GM12878 (cell line): Measurements from ENCODE around the gene CDK13. TPM values are rescaled to one million over a fixed set of nuclear protein-coding genes. Genes with fewer than 3 reads are reported as not detected.

Experiments
- ATAC-seq: fragments of 200-7000 bp; cut with Tn5 transposase; 3 replicates; pipeline ENCODE4 v1.9.1; 2020; ENCODE audit warnings: mild to moderate bottlenecking, moderate library complexity
- BruUV-seq: library from RNA; stranded (reverse); fragments of 400-500 nt; replicated peaks from 2 replicates; lab custom pipeline; 2021; lab: Mats Ljungman, UMichigan
- CTCF ChIA-PET: fragments of 300-600 bp; sonication (Branson Sonifier 250); formaldehyde crosslinking; extraction: SDS; loops from one replicate; lab custom pipeline; 2021; ENCODE audit warnings: inconsistent platforms; lab: Yijun Ruan, JAX
- POLR2A ChIA-PET: fragments of 350-600 bp; formaldehyde crosslinking; extraction: SDS; loops from one replicate; lab custom pipeline; 2021; ENCODE audit warnings: inconsistent platforms; lab: Charles Lee
- RAD21 ChIA-PET: fragments of 300-600 bp; sonication (Branson Sonifier 250); formaldehyde crosslinking; loops from one replicate; lab custom pipeline; 2023; ENCODE audit warnings: antibody characterized with exemption; ENCODE audit not compliant: unreplicated experiment; lab: Charles Lee
- SMC1A ChIA-PET: fragments of 300-600 bp; sonication (Branson Sonifier 250); formaldehyde crosslinking; loops from one replicate; lab custom pipeline; 2023; ENCODE audit not compliant: unreplicated experiment, uncharacterized antibody; lab: Charles Lee
- DNase-seq: peaks from one replicate; pipeline ENCODE4 v3.0.0-alpha.2; 2011; ENCODE audit warnings: low read depth, low spot score
- FAIRE-seq: peaks from 3 replicates; lab custom pipeline; 2011; peaks lifted over from hg19 to GRCh38; lab: Jason Lieb, UNC
- H2AFZ ChIP-seq: 2 replicates; pipeline ENCODE4 v1.6.0; 2011; ENCODE audit warnings: low read depth, low read length, control low read depth; ENCODE audit not compliant: control insufficient read depth
- H3K27ac ChIP-seq: 2 replicates; pipeline ENCODE4 v1.5.1; 2011; ENCODE audit warnings: control low read depth; ENCODE audit not compliant: control insufficient read depth, insufficient read depth
- H3K27me3 ChIP-seq, 2 experiments: replicated peaks in 1 of 2; 2 replicates each; pipeline versions ENCODE4 v1.6.0 to v1.6.1; 2011; ENCODE audit warnings: low read length in 1 of 2; ENCODE audit not compliant: control insufficient read depth in 2 of 2, insufficient read depth in 2 of 2
- H3K36me3 ChIP-seq, 2 experiments: 2 replicates each; pipeline ENCODE4 v1.5.1; 2011; ENCODE audit warnings: low read length in 1 of 2; ENCODE audit not compliant: control insufficient read depth in 2 of 2, insufficient read depth in 2 of 2
- H3K4me1 ChIP-seq: 2 replicates; pipeline ENCODE4 v1.6.1; 2011; ENCODE audit warnings: mild to moderate bottlenecking, low read length, moderate library complexity, mixed read lengths; ENCODE audit not compliant: control insufficient read depth, insufficient read depth
- H3K4me2 ChIP-seq: 2 replicates; pipeline ENCODE4 v1.6.0; 2011; ENCODE audit warnings: control low read depth; ENCODE audit not compliant: control insufficient read depth, insufficient read depth
- H3K4me3 ChIP-seq: fragments of 200-600 bp; sonication (generic); 2 replicates; pipeline ENCODE4 v1.5.1; 2016
- H3K79me2 ChIP-seq: 2 replicates; pipeline ENCODE4 v1.6.0; 2011; ENCODE audit warnings: low read length; ENCODE audit not compliant: control insufficient read depth, insufficient read depth
- H3K9ac ChIP-seq: 2 replicates; pipeline ENCODE4 v1.8.0; 2011; ENCODE audit warnings: low read length, control low read depth, mixed read lengths; ENCODE audit not compliant: control insufficient read depth, insufficient read depth
- H3K9me3 ChIP-seq: replicated peaks from 3 replicates; pipeline ENCODE4 v1.5.1; 2011; ENCODE audit warnings: mild to moderate bottlenecking, low read length; ENCODE audit not compliant: control insufficient read depth, insufficient read depth
- H4K20me1 ChIP-seq: 2 replicates; pipeline ENCODE4 v1.6.0; 2011; ENCODE audit not compliant: control insufficient read depth, insufficient read depth
- CBFB ChIP-seq: IDR thresholded peaks from 2 replicates; pipeline ENCODE4 v1.6.1; 2016; ENCODE audit warnings: antibody characterized with exemption, low read depth
- DPF2 ChIP-seq: fragments of 450-650 bp; IDR thresholded peaks from 2 replicates; pipeline ENCODE4 v1.6.1; 2017; ENCODE audit warnings: mild to moderate bottlenecking
- HCFC1 ChIP-seq: fragments of 150-350 bp; IDR thresholded peaks from 2 replicates; pipeline ENCODE4 v1.6.1; 2014; ENCODE audit warnings: low read length
- HSF1 ChIP-seq: fragments of 150-350 bp; IDR thresholded peaks from 2 replicates; pipeline ENCODE4 v1.6.1; 2014; ENCODE audit warnings: mild to moderate bottlenecking, low read depth, low read length
- RELA ChIP-seq: fragments of 450-650 bp; IDR thresholded peaks from 2 replicates; pipeline ENCODE4 v1.8.0; 2014; ENCODE audit warnings: borderline replicate concordance; ENCODE audit not compliant: partially characterized antibody
- ZBTB40 ChIP-seq: fragments of 450-650 bp; IDR thresholded peaks from 2 replicates; pipeline ENCODE4 v1.6.1; 2016; ENCODE audit warnings: mild to moderate bottlenecking, moderate library complexity, borderline replicate concordance
- in situ Hi-C: fragments of 300-500 bp; cut with MboI; formaldehyde crosslinking; loops from 9 replicates; pipeline ENCODE4 v1.14.3; 2018; ENCODE audit warnings: mixed read lengths
- intact Hi-C: fragments of 100-400 bp; cut with micrococcal nuclease; formaldehyde crosslinking; loops from one replicate; pipeline ENCODE4 v1.14.2; 2022; ENCODE audit not compliant: unreplicated experiment
- polyA plus RNA-seq, 11 experiments: library from polyadenylated mRNA; depleted of rRNA in 4 of 11; unstranded in 6 of 11; stranded (reverse) in 5 of 11; fragments of >200 nt; fragmentation: Nextera tagmentation in 4 of 11; fragmentation: Illumina TruSeq in 1 of 11; extraction: Ambion mirVana in 4 of 11; extraction: Trizol in 1 of 11; gene quantifications; 1 replicate in 1 of 11; 2 replicates in 10 of 11; pipeline versions ENCODE4 v1.2.1 to v1.2.3, GENCODE V29; 2011 to 2016; ENCODE audit warnings: inconsistent platforms in 2 of 11, missing spikeins in 2 of 11, low read depth in 1 of 11
- total RNA-seq, 4 experiments: library from RNA; depleted of rRNA in 3 of 4; stranded (reverse); fragments of >200 nt in 3 of 4; fragmentation: Illumina TruSeq in 1 of 4; extraction: Trizol in 1 of 4; gene quantifications; 2 replicates each; pipeline versions ENCODE4 v1.2.1 to v1.2.3, GENCODE V29; 2013 to 2021
- TF ChIP-seq, protein P1 (sequence below): IDR thresholded peaks from 2 replicates; pipeline ENCODE4 v1.6.1; 2011; ENCODE audit warnings: mild to moderate bottlenecking, low read depth, low read length, moderate library complexity; ENCODE audit not compliant: insufficient replicate concordance

Gene CDK13
- total and polyA plus RNA-seq, 10 of the 15 experiments (the other 5 are each of a cell fraction or from before 2014, with no cell fraction given) = 10.8 to 44.4 (median 28.0) TPM

GRCh38 chr7:39926111-39926510, 23.9 kb upstream of the CDK13 start:
- CTCF ChIA-PET = no interaction called here
- H3K4me2 ChIP-seq = no peak overlapping the region
- H3K36me3 ChIP-seq = no peaks in the 10 kb centered on the region
- H3K9ac ChIP-seq = no peak overlapping the region
- DNase-seq = no peak
- no peak overlapping the region for H2AFZ ChIP-seq
- BruUV-seq = no TSS peak
- RAD21 ChIA-PET = no interaction called here
- POLR2A ChIA-PET = interaction anchor here (0.6 to 0.7 kb wide), 2 partner anchors 1001 to 1389 kb away, joined by 3 to 7 read pairs; no protein-coding TSS in a partner anchor
- intact Hi-C loops (no loop called here), in situ Hi-C loops (no loop called here)
- no peak for ATAC-seq
- FAIRE-seq = no peak
- SMC1A ChIA-PET = interaction anchor here (0.8 kb wide), 1 partner anchor 21 kb away, joined by 4 read pairs; no protein-coding TSS in a partner anchor
- H3K4me1 ChIP-seq = no peaks in the 10 kb centered on the region
- H3K4me3 ChIP-seq = no peak overlapping the region
- no peaks in the 10 kb centered on the region for H4K20me1 ChIP-seq
- no peaks in the 10 kb centered on the region for H3K9me3 ChIP-seq
- H3K27me3 ChIP-seq = no peaks in the 10 kb centered on the region
- H3K79me2 ChIP-seq = no peaks in the 10 kb centered on the region
- TF ChIP-seq ZBTB40 = no peak
- no peak for TF ChIP-seq RELA
- no peak for TF ChIP-seq DPF2
- no peak for TF ChIP-seq HCFC1
- TF ChIP-seq, protein P1, sequence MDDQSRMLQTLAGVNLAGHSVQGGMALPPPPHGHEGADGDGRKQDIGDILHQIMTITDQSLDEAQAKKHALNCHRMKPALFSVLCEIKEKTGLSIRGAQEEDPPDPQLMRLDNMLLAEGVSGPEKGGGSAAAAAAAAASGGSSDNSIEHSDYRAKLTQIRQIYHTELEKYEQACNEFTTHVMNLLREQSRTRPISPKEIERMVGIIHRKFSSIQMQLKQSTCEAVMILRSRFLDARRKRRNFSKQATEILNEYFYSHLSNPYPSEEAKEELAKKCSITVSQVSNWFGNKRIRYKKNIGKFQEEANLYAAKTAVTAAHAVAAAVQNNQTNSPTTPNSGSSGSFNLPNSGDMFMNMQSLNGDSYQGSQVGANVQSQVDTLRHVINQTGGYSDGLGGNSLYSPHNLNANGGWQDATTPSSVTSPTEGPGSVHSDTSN = no peak
- no peak for TF ChIP-seq CBFB
- TF ChIP-seq HSF1 = no peak
- no peak overlapping the region for H3K27ac ChIP-seq
